Transverse colon (tissue), 4 donors: ENCODE results near the gene PPM1B. TPM values are rescaled to one million over a fixed set of nuclear protein-coding genes. Genes with fewer than 3 reads are reported as not detected.
A peak's percentile ranks its signal among the peaks of the same experiment; 100 is the strongest.

Experiments
- DNase-seq: peaks from one replicate; pipeline ENCODE4 v3.0.0-alpha.2; 2019
- H3K27ac ChIP-seq, 4 donors: fragments of 200-600 bp; sonication (generic); 2 replicates each; pipeline ENCODE4 v1.5.1; 2016 to 2018; ENCODE audit warnings: inconsistent platforms in 4 of 4
- H3K27me3 ChIP-seq: fragments of 200-600 bp; sonication (generic); 2 replicates; pipeline ENCODE4 v1.5.1; 2017; ENCODE audit warnings: inconsistent platforms
- H3K36me3 ChIP-seq, 4 donors: fragments of 200-600 bp; sonication (generic); 2 replicates each; pipeline ENCODE4 v1.5.1; 2017 to 2019; ENCODE audit warnings: inconsistent platforms in 4 of 4
- H3K4me1 ChIP-seq, 4 donors: fragments of 200-600 bp; sonication (generic); 2 replicates each; pipeline ENCODE4 v1.5.1; 2017 to 2020; ENCODE audit warnings: inconsistent platforms in 4 of 4
- H3K4me3 ChIP-seq, 4 donors: fragments of 200-600 bp; sonication (generic); 1 replicate in 1 of 4; 2 replicates in 3 of 4; pipeline versions ENCODE4 v1.5.1 to v1.6.1; 2017 to 2019; ENCODE audit warnings: inconsistent platforms in 4 of 4
- H3K9me3 ChIP-seq, 2 donors: fragments of 200-600 bp; sonication (generic); 2 replicates each; pipeline ENCODE4 v1.5.1; 2017 to 2019; ENCODE audit warnings: inconsistent platforms in 2 of 2
- CTCF ChIP-seq, 5 experiments: fragments of 200-600 bp in 3 of 5; fragments of 450-650 bp in 2 of 5; sonication (generic) in 3 of 5; IDR thresholded peaks; 1 replicate in 2 of 5; 2 replicates in 3 of 5; pipeline ENCODE4 v1.5.1; 2016 to 2017; ENCODE audit warnings: antibody characterized with exemption in 5 of 5, inconsistent platforms in 3 of 5, mild to moderate bottlenecking in 2 of 5, moderate library complexity in 1 of 5
- EP300 ChIP-seq: sonication (generic); formaldehyde crosslinking; IDR thresholded peaks from one replicate; pipeline ENCODE4 v1.6.1; 2017; ENCODE audit warnings: antibody characterized with exemption, low read depth
- POLR2A ChIP-seq: fragments of 450-650 bp; IDR thresholded peaks from one replicate; pipeline ENCODE4 v1.6.1; 2016; ENCODE audit warnings: antibody characterized with exemption, mild to moderate bottlenecking, moderate library complexity
- POLR2AphosphoS5 ChIP-seq, 3 donors: sonication (generic); formaldehyde crosslinking; IDR thresholded peaks; one replicate each; pipeline ENCODE4 v1.6.1; 2016; ENCODE audit warnings: antibody characterized with exemption in 3 of 3
- WGBS, 2 donors: methylation state at CpG; one replicate each; pipeline ENCODE4 v1.1.5; 2018; ENCODE audit warnings: low coverage in 1 of 2; 5-methylcytosine and 5-hydroxymethylcytosine counted together
- in situ Hi-C, 4 donors: fragments of 200-750 bp; cut with MboI; loops; one replicate each; pipeline versions ENCODE4 v1.15.0 to v1.15.1; 2017; ENCODE audit warnings: low sequenced_read_pairs in 3 of 4, low pct_ligation_motif_present in 1 of 4, low pct_unique_long_range_greater_than_20kb in 1 of 4
- intact Hi-C: fragments of 100-400 bp; cut with DNase I; formaldehyde crosslinking; loops from one replicate; pipeline ENCODE4 v1.15.1; 2023; ENCODE audit warnings: low total_unique reads
- small RNA-seq, 4 donors: library from RNA; depleted of rRNA; stranded (forward); fragments of <200 nt; gene quantifications; one replicate each; pipeline ENCODE3, GENCODE V24; 2016
- total RNA-seq, 4 donors: library from RNA; depleted of rRNA; stranded (reverse); fragments of >200 nt; gene quantifications; one replicate each; pipeline ENCODE4 v1.1.0, GENCODE V29; 2016

The PPM1B gene
- total RNA-seq, 4 donors from 2014 or later = 23.7 to 108 (median 67.0) TPM

- TF ChIP-seq EP300 = no peak
- TF ChIP-seq POLR2AphosphoS5 (IDR thresholded peaks at IDR 0.05) = peak in 1 of 3 donors; percentile 13
- in situ Hi-C loops (loop anchor here in 3 of 4 donors (25.0 kb wide), 1 partner anchor 189 kb away; no protein-coding TSS in a partner anchor), intact Hi-C loops (no loop called here)
- WGBS, 2 donors = 33% methylated on average over 2 of the region's 2 CpGs; no CpG with 5 or more reads in 1 of the 2 donors
- Histone ChIP-seq H3K4me3 (peak overlapping the region in 2 of 4 donors; percentile 17 to 41), H3K27ac (peak overlapping the region; percentile 67 to 83 (median 72)), H3K36me3 (no peaks in the 10 kb centered on the region), H3K27me3 (no peaks in the 10 kb centered on the region), H3K9me3 (no peaks in the 10 kb centered on the region), H3K4me1 (peaks cover 0 to 27% (median 12%) of the 10 kb centered on the region in 4 donors)
- no peak for DNase-seq
These were observed 107.2 kb downstream of the PPM1B start for GRCh38 chr2:44275927-44276303.

- 58% methylated on average over 1 of the region's 1 CpG; no CpG with 5 or more reads in 1 of the 2 donors for WGBS, 2 donors
- peak overlapping the region in 2 of 4 donors; percentile 28 to 83 for H3K27ac ChIP-seq
- no peak for DNase-seq
- no peak for TF ChIP-seq POLR2A
- TF ChIP-seq CTCF (IDR thresholded peaks at IDR 0.05) = no peak
- TF ChIP-seq POLR2AphosphoS5 (IDR thresholded peaks at IDR 0.05) = no peak
- intact Hi-C loops (no loop called here), in situ Hi-C loops (loop anchor here in 3 of 4 donors (25.0 kb wide), 1 partner anchor 190 kb away; no protein-coding TSS in a partner anchor)
- peak overlapping the region in 1 of 4 donors; percentile 41 for H3K4me3 ChIP-seq
- no peaks in the 10 kb centered on the region for H3K36me3 ChIP-seq
- H3K9me3 ChIP-seq = no peaks in the 10 kb centered on the region
- H3K4me1 ChIP-seq = peaks cover 0 to 27% (median 12%) of the 10 kb centered on the region in 4 donors
- H3K27me3 ChIP-seq = no peaks in the 10 kb centered on the region
These were observed 108.9 kb downstream of the PPM1B start for GRCh38 chr2:44277541-44277940.

GRCh38 chr2:44280869-44281268 is 112.2 kb downstream of the PPM1B start:
- no peaks in the 10 kb centered on the region for H3K27me3 ChIP-seq
- no peaks in the 10 kb centered on the region for H3K9me3 ChIP-seq
- H3K36me3 ChIP-seq = no peaks in the 10 kb centered on the region
- DNase-seq = no peak
- WGBS, 2 donors = 80% methylated on average over 1 of the region's 1 CpG; no CpG with 5 or more reads in 1 of the 2 donors
- intact Hi-C loops = no loop called here
- in situ Hi-C loops = loop anchor here in 3 of 4 donors (25.0 kb wide), 1 partner anchor 194 kb away; no protein-coding TSS in a partner anchor
- no peak overlapping the region for H3K27ac ChIP-seq
- H3K4me1 ChIP-seq = peaks cover 0 to 32% (median 14%) of the 10 kb centered on the region in 4 donors
- no peak for TF ChIP-seq EP300
- TF ChIP-seq POLR2A = no peak
- no peak for TF ChIP-seq POLR2AphosphoS5 (IDR thresholded peaks at IDR 0.05)
- no peak for TF ChIP-seq CTCF (IDR thresholded peaks at IDR 0.05)
- H3K4me3 ChIP-seq = no peak overlapping the region

Small RNA genes within 50 kb of the gene (small RNA-seq; reads per million reads assigned to genes)
- 0 reads per million in 4 donors for gene RNU6-566P

Other genes with a start within 250 kb of the PPM1B start
- 10 to 100 TPM; 35.9 to 83.3 (median 59.7) TPM for gene LRPPRC, start 172.9 kb upstream of the PPM1B start, total RNA-seq
- 100 to 1,000 TPM in 1 of 4 donors, 10 to 100 TPM in 2, 1 to 10 TPM in 1; 1.2 to 146 (median 66.7) TPM for gene SLC3A1, start 106.6 kb downstream of the PPM1B start, total RNA-seq
- gene PREPL, start 192.6 kb downstream of the PPM1B start, total RNA-seq = 10 to 100 TPM; 29.2 to 55.9 (median 32.4) TPM
- 10 to 100 TPM in 3 of 4 donors, 1 to 10 TPM in 1; 4.5 to 57.9 (median 15.4) TPM for gene CAMKMT, start 193.1 kb downstream of the PPM1B start, total RNA-seq